HL-60 (cell line): ENCODE data around the gene BLID.

ENCODE experiments used
- DNase-seq, 2 experiments: peaks; one replicate each; pipeline ENCODE4 v3.0.0-alpha.2; 2010 to 2020; ENCODE audit warnings: low read depth in 1 of 2, low spot score in 1 of 2
- H3K27ac ChIP-seq: fragments of 250-450 bp; sonication (Bioruptor Pico); replicated peaks from 2 replicates; pipeline ENCODE4 v1.5.1; 2020; ENCODE audit warnings: mild to moderate bottlenecking, moderate library complexity
- H3K27me3 ChIP-seq: fragments of 250-450 bp; sonication (Bioruptor Pico); 2 replicates; pipeline ENCODE4 v1.5.1; 2021; ENCODE audit warnings: mild to moderate bottlenecking, moderate library complexity; ENCODE audit not compliant: insufficient read depth, poor library complexity, severe bottlenecking
- H3K4me3 ChIP-seq: replicated peaks from 2 replicates; pipeline ENCODE4 v1.5.1; 2011; ENCODE audit warnings: mild to moderate bottlenecking, control low read depth, low read length; ENCODE audit not compliant: insufficient read depth
- CTCF ChIP-seq: IDR thresholded peaks from one replicate; pipeline ENCODE4 v1.5.1; 2011; ENCODE audit warnings: low read length, control low read depth, inconsistent platforms; ENCODE audit not compliant: insufficient read depth
- GABPA ChIP-seq: IDR thresholded peaks from 2 replicates; pipeline ENCODE4 v1.6.1; 2012; ENCODE audit warnings: low read depth
- POLR2AphosphoS5 ChIP-seq: IDR thresholded peaks from 2 replicates; pipeline ENCODE4 v1.6.1; 2012; ENCODE audit warnings: low read depth
- REST ChIP-seq: IDR thresholded peaks from 2 replicates; pipeline ENCODE4 v1.6.1; 2012; ENCODE audit warnings: low read depth; ENCODE audit not compliant: insufficient replicate concordance
- SPI1 ChIP-seq: IDR thresholded peaks from 2 replicates; pipeline ENCODE4 v1.6.1; 2012; ENCODE audit warnings: low read depth, mild to moderate bottlenecking, borderline replicate concordance
- long read RNA-seq: library from polyadenylated mRNA; unstranded; transcript quantifications from one replicate; pipeline ENCODE4 v2.0.0, GENCODE V29; 2020

Gene BLID
- long read RNA-seq, result 0 reads

- no peak within 1 kb of the TSS for H3K27ac ChIP-seq
- DNase-seq, result no peak
- H3K27me3 ChIP-seq, result peaks cover 5% of the 10 kb centered on the region
- TF ChIP-seq GABPA (no peak), CTCF (peak; percentile 9)
- H3K4me3 ChIP-seq, result no peak within 1 kb of the TSS
These were observed at the start of gene BLID for GRCh38 chr11:122115524-122116379. Gene BLID (minus strand): TSS chr11:122116215. CDS start chr11:122115922, 293 bp downstream.

GRCh38 chr11:122163053-122163819 lies 47.2 kb upstream of the BLID start:
- no peak overlapping the region for H3K4me3 ChIP-seq
- DNase-seq, result no peak
- TF ChIP-seq REST, result no peak
- TF ChIP-seq POLR2AphosphoS5, result no peak
- TF ChIP-seq GABPA, result no peak
- no peak for TF ChIP-seq CTCF
- TF ChIP-seq SPI1, result no peak
- peaks cover 5% of the 10 kb centered on the region for H3K27me3 ChIP-seq
- no peak overlapping the region for H3K27ac ChIP-seq

- Histone ChIP-seq H3K4me3 (no peak overlapping the region), H3K27ac (no peak overlapping the region), H3K27me3 (peaks cover 5% of the 10 kb centered on the region)
- TF ChIP-seq GABPA (no peak), REST (no peak), SPI1 (no peak), POLR2AphosphoS5 (no peak), CTCF (no peak)
- DNase-seq, result no peak
These were observed 46.1 kb upstream of the BLID start for GRCh38 chr11:122162095-122162494.
